ENCODE measurements around the gene PDK2. TPM values are rescaled to one million over a fixed set of nuclear protein-coding genes. Genes with fewer than 3 reads are reported as not detected.

The PDK2 gene
- total and polyA plus RNA-seq, 10 of the 15 experiments (the other 5 are each of a cell fraction or from before 2014, with no cell fraction given): 0.98 to 22.6 (median 12.3) TPM

DNA sequence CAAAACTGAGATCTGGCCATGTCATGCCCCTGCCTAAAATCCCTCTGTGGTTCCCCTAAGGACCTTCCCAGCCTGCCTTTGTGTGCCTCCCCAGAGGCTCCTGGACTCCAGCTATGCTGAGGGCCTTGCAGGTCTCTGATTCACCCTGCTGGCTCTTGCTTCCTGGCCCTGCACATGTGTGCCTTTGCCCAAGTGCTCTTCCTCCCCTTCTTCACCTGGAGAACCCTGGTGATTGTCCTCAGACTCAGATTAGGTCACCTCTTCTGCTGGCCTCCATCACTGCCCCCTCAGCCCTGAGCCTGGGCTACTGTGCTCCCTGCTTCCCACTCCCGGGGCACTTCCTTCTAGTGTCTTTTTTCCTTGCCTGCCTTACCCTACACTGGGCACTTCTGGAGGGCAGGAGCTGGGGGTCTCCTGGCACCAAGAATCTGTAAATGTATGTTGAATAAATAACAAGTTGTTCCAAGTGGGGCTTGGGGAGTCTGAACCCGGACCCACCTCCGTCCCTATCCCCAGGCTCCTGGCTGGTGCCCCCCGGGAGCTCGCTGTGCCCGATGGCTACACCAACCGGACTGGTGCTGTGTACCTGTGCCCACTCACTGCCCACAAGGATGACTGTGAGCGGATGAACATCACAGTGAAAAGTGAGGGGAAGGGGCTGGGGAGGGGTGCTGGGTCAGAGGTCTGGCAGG, 31.4 kb upstream of the PDK2 start:
- ChIA-PET POLR2A (no interaction called here), CTCF (interaction anchor here (0.8 to 1.1 kb wide), 2 partner anchors 14 to 24 kb away, joined by 3 to 4 read pairs; no protein-coding TSS in a partner anchor), SMC1A (ENCODE audit: uncharacterized antibody, unreplicated experiment) (no interaction called here), RAD21 (ENCODE audit: unreplicated experiment) (no interaction called here)
- Histone ChIP-seq H3K9ac (ENCODE audit: control insufficient read depth, insufficient read depth, low read length) (no peak overlapping the region), H2AFZ (ENCODE audit: control insufficient read depth, low read depth, low read length) (no peak overlapping the region), H3K9me3 (replicated peaks; ENCODE audit: control insufficient read depth, insufficient read depth, low read length) (no peaks in the 10 kb centered on the region), H3K36me3 (ENCODE audit: control insufficient read depth in 2 of 2, insufficient read depth in 2 of 2, low read length in 1 of 2) (no peaks in the 10 kb centered on the region; a peak in 1 of 4 replicates), H3K4me3 (no peak overlapping the region), H4K20me1 (ENCODE audit: control insufficient read depth, insufficient read depth) (no peaks in the 10 kb centered on the region; the same call in 1 of the 2 replicates), H3K79me2 (ENCODE audit: control insufficient read depth, insufficient read depth, low read length) (no peaks in the 10 kb centered on the region), H3K27ac (ENCODE audit: control insufficient read depth, insufficient read depth) (no peak overlapping the region), H3K4me1 (ENCODE audit: control insufficient read depth, insufficient read depth, low read length) (peaks cover 5% of the 10 kb centered on the region; the same call in 1 of the 2 replicates), H3K4me2 (ENCODE audit: control insufficient read depth, insufficient read depth) (no peak overlapping the region), H3K27me3 (replicated peaks in 1 of 2; ENCODE audit: control insufficient read depth in 2 of 2, insufficient read depth in 2 of 2, low read length in 1 of 2) (no peaks in the 10 kb centered on the region)
- no peak for ATAC-seq
- FAIRE-seq: no peak
- in situ Hi-C loops (cut with MboI): no loop called here
- intact Hi-C loops (cut with micrococcal nuclease; ENCODE audit: unreplicated experiment): no loop called here
- no peak for TF ChIP-seq KDM1A (IDR thresholded peaks at IDR 0.05; ENCODE audit: borderline replicate concordance)
- no peak for TF ChIP-seq POLR2A (IDR thresholded peaks at IDR 0.05; ENCODE audit: low read depth, low read length)
- TF ChIP-seq EGR1 (IDR thresholded peaks at IDR 0.05; ENCODE audit: borderline replicate concordance in 1 of 2, low read depth in 2 of 2, low read length in 2 of 2): no peak
- no peak for TF ChIP-seq MTA3 (IDR thresholded peaks at IDR 0.05; ENCODE audit: borderline replicate concordance, low read length)
- TF ChIP-seq BRCA1 (IDR thresholded peaks at IDR 0.05; ENCODE audit: low read depth, low read length): no peak
- no peak for TF ChIP-seq ATF7 (IDR thresholded peaks at IDR 0.05; ENCODE audit: low read depth)
- TF ChIP-seq, protein P1, sequence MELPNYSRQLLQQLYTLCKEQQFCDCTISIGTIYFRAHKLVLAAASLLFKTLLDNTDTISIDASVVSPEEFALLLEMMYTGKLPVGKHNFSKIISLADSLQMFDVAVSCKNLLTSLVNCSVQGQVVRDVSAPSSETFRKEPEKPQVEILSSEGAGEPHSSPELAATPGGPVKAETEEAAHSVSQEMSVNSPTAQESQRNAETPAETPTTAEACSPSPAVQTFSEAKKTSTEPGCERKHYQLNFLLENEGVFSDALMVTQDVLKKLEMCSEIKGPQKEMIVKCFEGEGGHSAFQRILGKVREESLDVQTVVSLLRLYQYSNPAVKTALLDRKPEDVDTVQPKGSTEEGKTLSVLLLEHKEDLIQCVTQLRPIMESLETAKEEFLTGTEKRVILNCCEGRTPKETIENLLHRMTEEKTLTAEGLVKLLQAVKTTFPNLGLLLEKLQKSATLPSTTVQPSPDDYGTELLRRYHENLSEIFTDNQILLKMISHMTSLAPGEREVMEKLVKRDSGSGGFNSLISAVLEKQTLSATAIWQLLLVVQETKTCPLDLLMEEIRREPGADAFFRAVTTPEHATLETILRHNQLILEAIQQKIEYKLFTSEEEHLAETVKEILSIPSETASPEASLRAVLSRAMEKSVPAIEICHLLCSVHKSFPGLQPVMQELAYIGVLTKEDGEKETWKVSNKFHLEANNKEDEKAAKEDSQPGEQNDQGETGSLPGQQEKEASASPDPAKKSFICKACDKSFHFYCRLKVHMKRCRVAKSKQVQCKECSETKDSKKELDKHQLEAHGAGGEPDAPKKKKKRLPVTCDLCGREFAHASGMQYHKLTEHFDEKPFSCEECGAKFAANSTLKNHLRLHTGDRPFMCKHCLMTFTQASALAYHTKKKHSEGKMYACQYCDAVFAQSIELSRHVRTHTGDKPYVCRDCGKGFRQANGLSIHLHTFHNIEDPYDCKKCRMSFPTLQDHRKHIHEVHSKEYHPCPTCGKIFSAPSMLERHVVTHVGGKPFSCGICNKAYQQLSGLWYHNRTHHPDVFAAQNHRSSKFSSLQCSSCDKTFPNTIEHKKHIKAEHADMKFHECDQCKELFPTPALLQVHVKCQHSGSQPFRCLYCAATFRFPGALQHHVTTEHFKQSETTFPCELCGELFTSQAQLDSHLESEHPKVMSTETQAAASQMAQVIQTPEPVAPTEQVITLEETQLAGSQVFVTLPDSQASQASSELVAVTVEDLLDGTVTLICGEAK (IDR thresholded peaks at IDR 0.05; ENCODE audit: borderline replicate concordance): no peak
- no peak for TF ChIP-seq ZZZ3 (IDR thresholded peaks at IDR 0.05; ENCODE audit: control insufficient read depth, insufficient read length, low read depth)
- no peak for DNase-seq (ENCODE audit: low read depth, low spot score)
- no TSS peak for BruUV-seq (replicated peaks)
- WGBS (ENCODE audit: insufficient coverage, insufficient replicate concordance, low lambda C conversion rate, missing lambda C conversion rate): 84% methylated on average over 8 of the region's 8 CpGs
